ENCODE data around the gene CYTH4.

Gene CYTH4

DNA sequence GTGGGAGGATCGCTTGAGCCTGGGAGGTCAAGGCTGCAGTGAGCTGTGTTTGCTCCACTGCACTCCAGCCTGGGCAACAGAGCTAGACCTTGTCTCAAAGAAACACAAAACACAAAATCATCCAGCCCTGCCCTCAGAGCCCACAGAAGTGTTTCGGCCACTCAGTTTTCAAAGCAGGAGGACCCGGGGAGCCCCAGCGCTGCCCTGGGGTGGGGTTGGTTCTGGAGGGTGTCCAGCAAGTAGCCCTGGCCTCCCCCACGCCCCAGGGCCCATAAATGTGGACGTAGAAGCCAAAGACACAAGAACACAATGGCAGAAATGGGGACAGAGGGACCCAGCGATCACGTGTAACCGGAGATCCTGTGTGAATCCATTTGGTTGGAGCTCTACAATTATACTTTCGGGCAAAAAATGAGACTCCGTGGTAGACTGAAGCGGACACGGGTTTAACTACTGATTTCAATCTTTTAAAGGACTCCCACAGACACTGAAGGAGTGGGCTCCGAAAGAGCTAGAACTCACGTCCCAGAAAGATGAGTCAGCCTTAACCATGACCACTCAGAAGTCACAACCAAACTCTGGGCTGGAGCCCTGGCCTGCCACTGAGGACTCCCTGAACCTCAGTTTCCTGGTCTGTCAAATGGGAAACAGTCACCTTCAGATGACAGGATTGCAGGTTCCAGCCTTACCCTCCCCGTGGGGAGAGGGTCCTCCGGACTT, 9.0 kb upstream of the CYTH4 start:
- DNase-seq = no peak

DNA sequence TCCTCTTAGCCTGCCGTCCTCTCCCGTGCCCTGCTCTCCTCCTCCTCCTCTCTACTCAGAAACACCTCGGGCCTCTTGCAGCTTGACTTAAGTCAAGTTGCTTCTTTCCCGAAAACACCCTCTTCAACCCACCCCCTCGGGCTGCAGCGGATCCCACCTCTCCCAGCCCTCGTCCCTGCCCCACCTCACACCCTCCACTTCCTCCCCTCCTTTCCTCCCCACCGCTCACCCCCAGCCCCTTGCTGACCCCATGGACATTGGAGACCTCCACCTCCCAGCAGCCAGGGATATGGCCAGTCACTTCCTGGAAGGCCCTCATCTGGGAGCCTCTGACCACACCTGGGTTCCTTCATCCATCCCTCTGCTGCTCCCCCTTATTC, 8.5 kb upstream of the CYTH4 start:
- no peak for DNase-seq

DNA sequence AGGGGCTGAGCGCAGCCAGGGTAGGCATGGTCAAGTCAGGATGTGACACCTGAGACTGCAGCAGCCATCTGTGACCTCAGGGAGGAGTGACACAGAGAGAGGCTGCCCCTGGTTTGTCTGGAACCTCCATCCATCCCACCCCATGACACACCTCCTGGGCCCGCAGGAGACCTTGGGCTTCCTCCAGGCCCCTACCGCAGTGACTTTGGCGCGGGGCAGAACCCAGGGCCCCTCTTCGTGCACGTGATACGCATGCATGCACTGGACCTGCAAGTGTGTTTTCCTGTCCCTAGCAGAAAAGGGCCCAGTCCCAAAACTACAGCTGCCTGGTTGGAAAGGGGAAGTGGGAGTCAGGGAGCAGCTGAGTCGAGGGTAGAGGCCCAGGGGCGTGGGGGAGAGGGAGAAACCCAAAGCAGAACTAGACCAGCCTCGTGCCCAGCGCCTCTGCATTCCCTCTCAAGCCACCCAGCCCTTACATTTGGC, 7.9 kb upstream of the CYTH4 start:
- no peak for DNase-seq

DNA sequence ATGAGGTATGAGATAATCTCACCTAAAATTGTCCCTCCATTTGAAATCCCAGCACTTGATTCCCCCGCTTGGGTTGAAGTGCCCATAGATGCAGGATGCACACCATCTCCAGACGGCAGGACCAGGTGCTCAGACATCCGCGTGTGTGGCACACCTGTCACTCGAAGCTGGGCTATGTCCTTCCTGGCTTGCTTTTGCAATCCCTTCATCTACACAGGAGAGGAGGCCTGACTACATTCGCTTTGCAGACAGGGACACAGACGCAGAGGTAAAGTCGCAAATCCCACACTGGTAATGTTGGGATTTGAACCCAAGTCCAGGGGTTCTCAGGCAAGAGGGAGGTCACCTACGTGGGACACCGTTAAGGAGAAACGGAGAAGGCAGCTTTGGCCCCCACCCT, 7.2 kb upstream of the CYTH4 start:
- DNase-seq = no peak

- DNase-seq = no peak
Observed at GRCh38 chr22:37275622-37276021, 6.7 kb upstream of the CYTH4 start.

DNA sequence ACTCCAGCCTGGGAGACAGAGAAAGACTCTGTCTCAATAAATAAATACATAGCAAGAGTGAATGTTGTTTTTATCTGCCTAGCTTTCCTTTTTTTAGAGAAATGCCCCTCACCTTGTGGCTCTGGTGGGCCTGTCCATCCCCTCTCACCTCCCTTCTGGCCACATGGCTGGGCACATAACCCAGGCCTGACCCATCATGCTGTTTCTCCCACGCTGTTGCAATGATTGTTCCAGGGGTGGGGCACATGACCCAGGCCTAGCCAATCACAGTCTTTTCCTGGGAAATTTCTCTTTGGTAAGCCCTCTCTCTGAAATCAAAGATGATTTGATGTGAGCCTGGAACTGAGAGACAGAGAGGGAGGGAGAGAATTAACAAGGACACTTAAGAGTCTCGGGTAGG, 5.5 kb upstream of the CYTH4 start:
- DNase-seq = no peak

DNA sequence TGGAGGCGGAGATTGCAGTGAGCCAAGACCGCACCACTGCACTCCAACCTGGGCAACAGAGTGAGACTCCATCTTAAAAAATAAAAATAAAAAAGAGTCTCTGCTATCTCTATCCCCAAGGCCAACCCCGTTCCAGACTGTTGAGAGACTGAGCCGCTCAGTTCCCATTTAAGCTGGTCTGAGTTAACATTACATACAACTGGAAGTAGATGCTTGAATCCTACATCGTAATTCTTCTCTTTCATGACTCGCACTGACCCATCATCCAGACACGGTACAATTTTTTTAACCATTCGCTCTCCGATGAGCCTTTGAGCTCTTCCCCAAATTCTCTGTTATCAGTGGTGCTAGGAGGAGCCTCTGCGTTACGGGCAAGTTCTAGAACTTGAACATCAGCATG, 4.9 kb upstream of the CYTH4 start:
- DNase-seq = no peak

- no peak for DNase-seq
Observed at GRCh38 chr22:37278261-37278660, 4.0 kb upstream of the CYTH4 start.

DNA sequence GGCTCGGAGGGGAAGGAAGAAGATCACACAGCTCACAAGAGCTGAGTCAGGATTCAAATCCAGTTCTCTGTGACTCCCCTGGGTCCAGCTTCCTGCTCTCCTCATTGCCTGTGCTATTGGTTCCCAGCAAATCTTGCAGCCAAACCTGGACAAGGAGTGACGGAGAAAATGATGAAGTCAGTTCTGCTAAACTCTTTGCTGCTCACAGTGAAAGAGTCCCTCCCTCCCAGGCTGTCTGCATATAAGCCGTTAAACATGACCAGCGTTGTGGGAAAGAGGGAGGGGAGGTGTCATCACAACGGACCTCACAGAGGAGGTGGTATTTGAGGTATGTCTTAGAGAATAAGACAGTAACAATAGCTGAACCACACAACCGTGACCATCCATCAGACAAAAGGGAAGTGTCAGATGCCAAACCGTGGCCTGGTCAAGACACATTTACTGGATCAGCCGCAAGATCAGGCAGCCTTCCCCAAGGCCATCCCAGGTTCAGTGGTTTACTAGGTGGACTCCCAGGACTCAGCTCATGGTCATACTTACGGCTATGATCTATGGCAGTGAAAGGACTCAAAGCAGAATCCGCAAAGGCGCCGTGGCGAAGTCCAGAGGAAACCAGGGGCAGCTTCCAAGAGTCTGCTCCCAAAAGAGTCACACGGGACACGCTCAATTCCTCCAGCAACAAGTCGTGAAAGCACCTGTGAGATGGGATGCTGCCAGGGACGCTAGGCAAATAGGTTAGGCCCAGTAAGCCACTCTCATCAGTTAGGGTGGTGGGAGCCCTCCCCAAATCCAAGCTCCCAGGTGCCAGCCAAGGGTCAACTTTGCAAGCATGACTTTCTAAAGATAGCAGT, 2.8 kb upstream of the CYTH4 start:
- no peak for DNase-seq

DNA sequence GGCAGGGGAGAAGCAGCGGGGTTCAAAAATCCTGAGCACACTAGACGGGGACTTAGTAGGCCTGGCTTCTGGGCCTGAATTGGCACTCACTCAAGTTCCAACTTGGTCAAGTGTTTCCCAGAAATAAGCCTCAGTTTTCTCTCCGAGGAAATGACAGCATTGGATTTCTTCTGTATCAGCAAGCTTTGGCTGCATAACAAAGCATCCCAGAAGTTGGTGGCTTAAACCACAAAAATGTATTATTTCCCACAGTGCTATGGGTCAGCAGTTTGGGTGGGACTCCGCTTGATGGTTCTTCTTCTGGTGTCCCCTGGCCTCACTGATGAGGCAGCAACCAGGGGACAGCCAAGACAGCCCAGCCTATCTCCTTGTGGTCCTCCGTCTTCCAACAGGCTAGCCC, 1.6 kb upstream of the CYTH4 start:
- DNase-seq = no peak

GRCh38 chr22:37281195-37281594, 1.1 kb upstream of the CYTH4 start:
- no peak for DNase-seq

DNA sequence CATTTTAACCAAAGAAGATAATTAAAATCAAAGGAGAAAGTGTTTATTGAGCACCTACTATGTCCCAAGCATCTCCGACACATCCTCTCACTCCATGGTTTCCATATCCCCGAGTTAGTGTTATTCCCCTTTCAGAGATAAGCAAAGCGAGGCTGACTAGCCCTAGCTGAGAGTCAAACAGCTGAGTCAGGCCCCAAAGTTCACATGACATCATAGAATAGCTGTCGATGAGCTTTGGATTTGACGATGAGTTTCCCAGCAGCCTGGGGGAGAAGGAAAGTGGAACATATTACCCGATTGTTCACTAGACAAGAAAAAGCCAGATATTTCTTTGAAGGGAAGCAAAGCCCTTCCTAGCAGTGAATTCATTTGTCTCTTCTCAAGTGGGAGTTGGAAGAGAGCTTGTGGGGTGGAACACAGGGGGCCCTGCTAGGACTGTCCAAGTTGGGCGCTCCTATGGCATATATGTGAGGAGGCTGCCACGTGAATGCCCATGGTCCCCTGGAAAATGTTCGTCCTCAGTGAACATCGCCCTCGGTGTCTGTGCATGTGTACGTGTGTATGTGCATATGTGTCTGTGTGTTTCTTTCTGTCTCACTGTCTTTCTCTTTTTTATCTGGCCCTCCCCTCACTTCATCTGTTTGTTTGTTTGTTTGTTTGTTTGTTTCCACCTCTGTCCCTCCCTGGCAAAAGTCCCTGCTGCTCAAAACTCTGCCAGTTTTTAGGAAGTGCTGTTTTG, 493 bp upstream of the CYTH4 start:
- peak; percentile 37 for DNase-seq

DNA sequence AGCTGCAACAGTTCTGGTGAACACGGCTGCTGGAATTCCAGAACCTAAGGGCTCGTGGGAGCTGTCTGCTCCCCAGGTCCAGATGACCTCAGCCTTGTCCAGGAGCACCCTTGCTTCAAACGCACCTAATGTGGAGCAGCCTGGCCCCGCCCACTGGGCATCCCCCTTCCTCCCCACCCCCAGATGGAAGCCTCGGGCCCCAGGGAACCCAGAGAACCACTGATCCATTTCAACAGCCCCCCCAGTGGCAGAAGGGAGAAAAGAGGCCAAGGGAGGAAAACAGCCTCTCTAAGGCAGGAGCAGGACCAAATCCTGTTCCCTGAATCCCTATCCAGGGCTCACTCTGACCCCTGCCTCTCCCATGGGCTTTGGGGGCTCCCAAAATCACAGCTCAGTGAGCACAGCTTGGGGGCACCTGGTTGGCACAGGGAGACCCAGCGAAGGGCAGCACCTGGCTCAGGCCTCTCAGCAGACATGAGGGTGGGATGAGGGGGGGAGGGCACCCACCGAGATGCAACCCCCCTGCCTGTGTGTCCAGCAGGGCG, 1.2 kb downstream of the CYTH4 start:
- DNase-seq = no peak

DNA sequence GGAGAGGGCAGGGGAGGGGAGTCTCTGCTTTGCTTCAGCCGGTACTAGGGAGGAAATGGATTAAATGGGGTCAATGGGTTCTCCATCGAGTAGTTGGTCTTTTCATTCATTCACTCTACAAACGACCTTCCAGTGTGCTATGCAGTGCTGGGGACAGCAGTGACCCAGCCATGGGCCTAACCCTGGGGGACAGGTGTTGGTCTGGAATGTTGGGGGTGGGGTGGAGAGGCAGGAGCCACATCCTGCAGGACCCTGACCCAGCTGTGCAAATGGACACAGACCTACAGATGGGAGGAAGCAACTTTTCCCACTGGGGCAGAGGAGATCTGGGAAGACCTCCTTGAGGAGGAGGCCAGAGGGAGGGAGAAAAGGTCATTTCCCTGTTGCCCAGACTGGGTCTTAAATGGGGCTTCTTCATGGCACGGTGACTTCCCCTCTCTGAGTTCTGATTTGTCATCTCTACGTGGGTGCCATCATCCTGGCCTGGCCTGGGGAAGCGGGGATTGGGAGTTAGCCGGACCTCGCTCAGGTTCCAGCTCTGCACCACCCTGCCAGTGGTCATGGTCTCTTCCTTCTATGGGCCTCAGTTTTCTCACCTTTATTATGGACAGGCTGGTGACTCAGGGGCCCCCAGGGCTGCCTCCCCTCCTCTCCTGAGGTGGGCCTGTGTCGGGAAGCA, 2.0 kb downstream of the CYTH4 start:
- no peak for DNase-seq

GRCh38 chr22:37284805-37285355, 2.6 kb downstream of the CYTH4 start:
- DNase-seq = peak; percentile 85

GRCh38 chr22:37285937-37286336, 3.6 kb downstream of the CYTH4 start:
- DNase-seq = no peak

- DNase-seq = no peak
Observed at GRCh38 chr22:37287550-37287951, 5.2 kb downstream of the CYTH4 start.

DNA sequence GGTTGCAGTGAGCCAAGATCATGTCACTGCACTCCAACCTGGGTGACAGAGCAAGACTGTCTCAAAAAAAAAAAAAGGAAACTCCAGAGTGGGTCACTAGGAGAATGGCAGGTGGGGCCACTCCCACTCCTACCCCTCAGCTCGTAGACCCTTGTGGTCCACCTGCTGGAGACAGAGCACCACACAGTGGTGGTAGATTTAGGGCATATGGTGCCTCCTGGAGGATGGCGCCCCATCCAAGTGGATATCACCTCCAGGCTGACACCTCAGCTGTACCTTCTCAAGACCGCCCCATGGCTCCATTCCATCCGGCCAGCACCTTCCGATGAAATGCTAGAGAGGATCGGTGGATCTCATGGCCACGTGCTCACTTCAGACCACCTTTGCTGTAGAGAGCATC, 6.2 kb downstream of the CYTH4 start:
- DNase-seq = no peak

GRCh38 chr22:37289156-37289735, 6.9 kb downstream of the CYTH4 start:
- DNase-seq = no peak

DNA sequence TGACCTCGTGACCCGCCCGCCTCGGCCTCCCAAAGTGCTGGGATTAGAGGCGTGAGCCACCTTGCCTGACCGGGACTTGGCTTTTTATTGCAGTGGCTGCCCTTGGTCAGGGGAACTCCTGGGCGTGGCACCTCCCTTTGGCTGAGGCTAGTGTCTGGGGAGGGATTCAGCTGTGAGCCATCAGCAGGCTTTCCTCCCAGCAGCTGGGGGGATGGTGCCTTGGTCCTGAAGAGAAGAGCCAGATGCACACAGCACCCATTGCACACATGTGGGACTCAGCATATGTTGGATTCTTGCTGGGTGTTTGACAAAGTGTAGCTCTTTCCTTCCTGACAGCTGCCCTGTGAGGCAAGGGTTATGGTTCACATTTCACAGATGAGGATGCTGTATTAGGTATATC, 8.4 kb downstream of the CYTH4 start:
- DNase-seq = no peak

GRCh38 chr22:37291559-37292298, 9.4 kb downstream of the CYTH4 start:
- DNase-seq = no peak
